GM15510 (cell line): ENCODE data around the gene FBXW2.

Source experiments
- POLR2A ChIP-seq: IDR thresholded peaks from 3 replicates; pipeline ENCODE4 v1.6.1; 2011; ENCODE audit warnings: borderline replicate concordance; ENCODE audit not compliant: insufficient read length; ENCODE audit errors: extremely low read depth

Gene FBXW2

DNA sequence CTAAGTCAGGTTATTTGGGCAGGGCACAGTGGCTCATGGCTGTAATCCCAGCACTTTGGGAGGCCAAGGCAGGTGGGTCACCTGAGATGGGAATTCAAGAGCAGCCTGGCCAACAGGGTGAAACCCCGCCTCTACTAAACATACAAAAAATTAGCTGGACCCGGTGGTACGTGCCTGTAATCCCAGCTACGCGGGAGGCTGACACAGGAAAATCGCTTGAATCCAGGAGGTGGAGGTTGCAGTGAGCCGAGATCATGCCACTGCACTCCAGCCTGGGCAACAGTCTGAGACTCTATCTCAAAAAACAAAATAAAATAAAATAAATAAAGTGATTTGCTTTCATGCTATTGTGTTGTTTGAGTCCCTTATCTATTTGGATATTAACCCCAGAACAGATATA is 8.2 kb upstream of the FBXW2 start:
- TF ChIP-seq POLR2A, result no peak

DNA sequence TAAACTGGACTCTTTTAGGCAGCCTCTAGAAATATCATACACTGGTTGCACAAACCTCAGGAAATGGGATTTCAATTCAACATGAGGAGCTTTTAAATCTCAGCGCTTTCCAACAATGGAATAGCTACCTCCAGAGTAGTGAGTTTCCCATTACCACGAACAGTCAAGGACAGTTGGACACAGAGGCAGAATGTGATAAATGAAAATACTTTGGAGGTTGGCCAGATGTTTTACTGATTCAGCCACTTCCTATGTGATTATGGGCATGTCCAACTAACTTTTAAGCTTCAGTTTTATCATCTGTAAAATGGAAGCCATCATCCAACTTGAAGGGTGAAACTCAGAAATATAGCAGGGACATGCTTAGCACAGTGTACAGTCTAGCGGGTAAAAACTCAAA is 2.1 kb downstream of the FBXW2 start:
- no peak for TF ChIP-seq POLR2A

DNA sequence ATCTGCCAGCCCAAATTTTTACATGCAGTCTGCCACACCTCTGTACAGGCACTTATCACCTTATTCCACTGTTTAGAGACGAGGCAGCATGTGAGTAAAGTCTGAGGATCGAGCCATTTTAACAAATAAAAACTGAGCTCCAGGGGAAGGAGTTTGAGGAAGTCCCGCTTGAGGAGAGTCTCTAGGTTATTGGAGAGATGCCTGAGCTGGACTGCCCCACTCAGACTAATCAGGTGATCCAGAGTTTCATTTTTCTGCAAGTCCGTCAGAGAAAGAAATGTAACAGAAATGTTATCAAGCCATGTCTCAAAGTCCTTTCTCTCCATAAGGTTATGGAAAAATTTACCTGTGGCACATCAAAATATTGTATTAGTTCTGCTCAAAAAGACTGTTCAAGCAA is 5.3 kb downstream of the FBXW2 start:
- no peak for TF ChIP-seq POLR2A

DNA sequence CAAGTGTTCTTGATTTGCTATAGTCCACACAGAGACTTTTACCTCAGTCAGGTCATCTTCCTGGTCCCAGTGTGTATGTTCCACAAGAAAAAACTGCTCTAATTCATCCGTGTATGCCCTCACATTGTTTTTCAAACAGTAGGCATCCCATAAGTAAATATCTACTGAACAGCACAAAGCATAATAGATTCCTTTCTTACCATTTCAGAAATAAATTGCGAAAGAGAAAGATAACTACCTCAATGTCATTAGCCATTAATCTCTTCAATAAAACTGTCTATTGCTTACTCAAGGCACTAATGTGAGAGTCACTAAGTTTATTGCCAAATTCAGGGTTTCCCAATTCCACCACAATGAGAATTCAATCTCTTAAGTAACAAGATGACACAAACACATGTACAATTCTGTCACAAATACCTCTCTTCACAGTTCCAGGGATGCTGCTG is 9.6 kb downstream of the FBXW2 start:
- TF ChIP-seq POLR2A, result no peak

GRCh38 chr9:120781236-120781635 is 12.0 kb downstream of the FBXW2 start:
- no peak for TF ChIP-seq POLR2A

GRCh38 chr9:120780367-120780766 is 12.8 kb downstream of the FBXW2 start:
- TF ChIP-seq POLR2A, result no peak

- no peak for TF ChIP-seq POLR2A
Measured at GRCh38 chr9:120779227-120779626, 14.0 kb downstream of the FBXW2 start.

DNA sequence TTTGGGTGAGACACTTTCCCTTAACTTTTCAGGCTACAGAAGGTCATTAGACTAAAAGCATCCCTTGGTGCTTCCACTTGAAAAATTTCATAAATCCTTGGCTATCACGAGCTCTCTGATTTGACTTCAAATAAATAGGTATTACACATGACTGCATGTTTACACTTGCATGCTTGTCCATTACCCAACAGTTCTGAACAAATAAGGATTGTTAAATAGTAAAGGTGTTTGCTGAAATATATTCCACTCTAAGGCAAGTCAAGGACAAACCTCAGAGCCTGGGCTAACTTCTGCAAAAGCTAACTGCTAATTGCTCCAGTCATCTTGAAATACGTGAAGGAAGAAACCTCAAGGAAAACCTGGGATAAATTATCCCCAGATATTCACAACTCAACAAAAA is 14.5 kb downstream of the FBXW2 start:
- TF ChIP-seq POLR2A, result no peak

DNA sequence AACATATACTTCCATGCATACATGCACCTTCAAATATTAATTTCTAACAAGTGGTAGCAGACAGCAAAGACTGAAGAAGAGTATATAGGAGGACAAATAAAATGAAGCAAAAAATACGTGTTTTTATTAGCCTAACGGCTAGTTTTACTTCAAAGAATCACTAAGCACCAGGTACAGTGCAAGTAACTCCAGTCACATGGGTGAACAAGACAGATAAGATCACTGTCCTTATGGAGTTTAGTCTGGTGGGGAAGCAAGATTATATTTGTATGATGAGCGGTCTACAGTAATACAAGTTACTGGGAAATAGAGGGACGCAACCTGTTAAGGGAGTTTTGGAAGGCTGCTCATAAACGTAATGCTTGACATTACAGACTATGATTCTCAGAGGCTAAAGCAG is 16.0 kb downstream of the FBXW2 start:
- no peak for TF ChIP-seq POLR2A

DNA sequence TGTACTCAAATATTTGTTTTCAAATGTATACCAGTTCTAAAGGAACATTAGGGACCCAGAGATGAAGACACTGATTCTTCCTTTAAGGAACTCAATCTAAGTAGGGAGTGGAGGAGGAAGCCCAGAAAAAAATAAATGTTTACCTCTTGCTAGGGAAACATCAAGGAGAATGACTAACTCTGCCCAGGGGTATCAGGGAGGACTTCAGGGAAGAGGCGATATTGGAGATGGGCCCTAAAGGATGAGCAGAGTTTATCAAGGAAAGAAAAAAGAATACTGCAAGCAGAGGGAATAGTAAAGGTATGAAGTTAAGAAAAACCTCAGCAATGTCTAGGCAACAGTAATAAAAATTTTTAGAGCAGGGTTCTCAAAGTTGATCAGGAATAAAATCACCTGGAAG is 16.4 kb downstream of the FBXW2 start:
- TF ChIP-seq POLR2A, result no peak

- no peak for TF ChIP-seq POLR2A
Measured at GRCh38 chr9:120775859-120776258, 17.4 kb downstream of the FBXW2 start.

DNA sequence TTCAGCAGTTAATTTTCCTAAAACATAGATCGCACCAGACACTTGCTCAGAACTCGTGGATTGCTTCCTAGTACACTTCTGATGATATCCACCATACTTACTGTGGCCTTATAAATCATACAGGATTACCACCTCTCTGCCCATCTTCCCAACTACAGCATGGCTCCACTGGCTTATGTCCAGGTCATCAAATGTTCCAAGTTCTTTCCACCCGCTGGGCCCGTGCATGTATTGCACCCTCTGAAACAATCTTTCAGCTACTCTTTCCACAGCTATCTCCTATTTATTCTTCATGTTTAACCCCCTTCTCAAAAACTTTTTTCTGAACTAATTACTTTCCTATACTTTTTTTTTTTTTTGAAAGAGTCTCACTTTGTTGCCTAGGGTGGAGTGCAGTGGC is 18.5 kb downstream of the FBXW2 start:
- TF ChIP-seq POLR2A, result no peak

DNA sequence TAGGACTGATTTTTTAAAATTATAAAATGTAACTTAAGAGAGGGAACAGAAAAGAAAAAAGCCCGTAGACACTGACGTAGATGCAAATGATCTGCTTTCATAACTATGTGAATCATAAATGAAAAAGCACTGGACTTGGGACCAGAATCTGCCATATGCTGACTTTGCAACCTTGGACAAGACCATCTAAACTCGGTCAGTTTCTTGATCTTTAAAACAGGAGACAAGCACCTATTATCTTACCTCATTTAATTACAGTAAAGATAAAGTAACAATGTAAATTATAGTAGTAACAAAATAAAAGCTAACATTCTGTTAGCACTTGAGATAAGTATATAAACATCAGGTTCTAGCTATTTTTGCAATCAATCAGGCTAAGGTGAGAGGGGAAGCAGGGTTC is 20.0 kb downstream of the FBXW2 start:
- no peak for TF ChIP-seq POLR2A

- TF ChIP-seq POLR2A, result no peak
Measured at GRCh38 chr9:120770931-120771330, 22.3 kb downstream of the FBXW2 start.

- TF ChIP-seq POLR2A, result no peak
Measured at GRCh38 chr9:120768886-120769285, 24.3 kb downstream of the FBXW2 start.

DNA sequence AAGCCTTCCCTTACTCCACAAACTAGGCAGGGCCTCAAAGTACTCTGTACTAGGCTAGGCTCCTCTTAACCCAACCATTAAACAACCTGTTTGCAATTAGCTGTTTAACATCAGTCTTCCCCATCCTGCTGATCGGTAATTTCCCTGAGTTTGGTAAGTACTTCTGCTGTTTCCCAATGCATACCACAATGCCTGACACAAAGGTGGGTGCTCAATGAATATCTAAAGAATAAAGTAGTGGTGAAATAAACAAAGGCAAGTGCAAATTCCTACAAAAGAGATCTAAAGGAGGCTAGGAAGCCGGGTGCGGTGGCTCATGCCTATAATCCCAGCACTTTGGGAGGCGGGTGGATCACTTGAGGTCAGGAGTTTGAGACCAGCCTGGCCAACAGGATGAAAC is 25.0 kb downstream of the FBXW2 start:
- no peak for TF ChIP-seq POLR2A

DNA sequence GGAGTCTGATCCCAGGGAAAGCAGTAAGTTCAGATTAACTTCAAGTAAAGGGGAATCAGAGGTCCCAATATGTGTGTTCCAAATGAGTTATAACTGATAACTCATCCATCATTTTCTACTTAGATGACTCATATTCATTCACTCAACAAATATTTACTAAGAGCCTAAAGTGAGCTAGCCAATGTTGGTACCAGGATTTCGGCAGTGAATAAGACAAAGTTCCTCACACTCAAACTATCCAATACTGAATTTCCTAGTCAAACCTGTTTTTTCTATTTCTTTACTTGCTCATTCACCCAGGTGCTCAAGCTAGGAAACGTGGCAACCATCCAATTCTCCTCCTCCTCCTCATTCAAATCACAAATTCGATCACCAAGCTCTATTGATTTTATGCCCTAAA is 25.8 kb downstream of the FBXW2 start:
- TF ChIP-seq POLR2A, result no peak

GRCh38 chr9:120765910-120766425 is 27.2 kb downstream of the FBXW2 start:
- TF ChIP-seq POLR2A, result no peak

DNA sequence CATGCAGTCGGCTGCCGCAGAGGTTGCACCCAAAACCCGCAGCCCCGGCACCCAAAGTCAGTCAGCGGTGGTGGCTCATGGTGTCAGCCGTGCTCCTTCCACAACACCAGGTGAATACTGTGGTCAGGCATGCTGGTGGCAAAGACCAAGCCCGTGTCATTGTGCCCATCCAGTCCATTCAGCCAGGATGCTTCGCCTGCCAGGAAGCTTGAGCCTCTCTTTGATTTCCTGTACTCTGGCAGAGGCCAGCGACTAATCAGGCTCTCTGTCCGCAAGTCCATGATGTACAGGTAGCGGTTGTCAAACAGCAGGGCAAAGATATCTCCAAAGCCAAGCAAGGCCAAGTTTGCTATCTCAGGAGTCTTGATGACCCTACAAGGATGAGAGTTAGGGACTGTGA is 28.7 kb downstream of the FBXW2 start:
- no peak for TF ChIP-seq POLR2A

DNA sequence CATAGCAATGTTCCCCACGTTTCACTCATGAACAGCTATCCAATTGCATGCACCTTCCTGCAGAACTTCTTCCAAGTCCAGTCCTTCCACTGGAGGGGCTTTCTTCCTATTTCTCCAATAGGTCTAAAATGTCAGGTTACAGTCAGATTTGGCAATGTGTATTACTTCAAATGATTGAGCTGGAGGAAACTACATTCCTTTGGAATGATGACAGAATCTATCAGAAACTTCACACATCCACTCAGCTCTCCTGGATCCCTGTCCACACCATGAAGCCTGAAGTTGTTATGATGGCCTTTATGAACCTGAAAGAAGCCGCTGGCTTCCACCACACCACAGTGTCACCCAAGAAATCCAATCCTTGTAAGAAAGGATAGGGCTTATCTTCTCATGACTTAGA is 32.2 kb downstream of the FBXW2 start:
- TF ChIP-seq POLR2A, result no peak
